Measurements from ENCODE around the gene RIPOR3. TPM values are rescaled to one million over a fixed set of nuclear protein-coding genes. Genes with fewer than 3 reads are reported as not detected.

RIPOR3 gene
- total and polyA plus RNA-seq, 9 of the 15 experiments (the other 6 are each of a cell fraction or from before 2014, with no cell fraction given), result 3.3 to 62.7 (median 21.4) TPM

DNA sequence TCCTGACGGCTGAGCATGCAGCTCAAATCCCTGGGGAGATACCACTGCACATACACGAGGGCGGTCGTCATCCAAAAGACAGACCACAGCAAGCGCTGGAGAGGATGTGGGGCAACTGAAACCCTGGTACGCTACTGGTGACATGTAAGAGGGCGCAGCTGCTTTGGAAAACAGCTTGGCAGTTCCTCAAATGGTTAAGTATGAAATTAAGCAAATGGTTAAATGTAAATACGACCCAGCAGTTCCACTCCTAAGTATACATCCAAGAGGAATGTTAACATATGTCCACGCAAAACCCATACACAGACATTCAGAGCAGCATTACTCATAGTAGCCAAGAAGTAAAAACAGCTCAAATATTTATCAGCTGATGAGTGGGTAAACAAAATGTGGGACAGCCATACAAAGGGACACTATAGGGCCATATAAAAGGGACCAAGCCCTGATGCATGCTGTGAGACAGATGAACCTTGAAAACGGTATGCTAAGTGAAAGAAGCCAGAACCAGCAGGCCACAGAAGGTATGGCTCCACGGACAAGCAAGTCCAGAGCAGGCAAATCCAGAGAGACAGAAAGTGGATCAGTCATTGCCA lies 38.5 kb downstream of the RIPOR3 start:
- H3K9me1 ChIP-seq (ENCODE audit: control insufficient read depth, insufficient read depth, low read length), result no peaks in the 10 kb centered on the region
- no TSS peak for BruUV-seq (replicated peaks)
- H3K9me3 ChIP-seq (replicated peaks; ENCODE audit: control insufficient read depth, insufficient read depth, low read depth, low read length), result peaks cover 4% of the 10 kb centered on the region; the same call in 1 of the 2 replicates
- in situ Hi-C loops (cut with MboI), result no loop called here
- no peak overlapping the region for H3K4me3 ChIP-seq
- ChIA-PET CTCF (ENCODE audit: low intra/inter-chr PET ratio) (no interaction called here), POLR2A (interaction anchor here (0.6 kb wide), 1 partner anchor 10 kb away, joined by 3 read pairs; no protein-coding TSS in a partner anchor)
- DNase-seq (ENCODE audit: extremely low read depth in 1 of 4, low spot score in 3 of 4) (no peak), ATAC-seq (no peak), FAIRE-seq (no peak)
- 85% methylated on average over 10 of the region's 11 CpGs for WGBS (ENCODE audit: insufficient coverage, low coverage, missing lambda C conversion rate)
- no peaks in the 10 kb centered on the region for H4K20me1 ChIP-seq (replicated peaks; ENCODE audit: control insufficient read depth, insufficient read depth, low read length)
- no peaks in the 10 kb centered on the region for H3K4me1 ChIP-seq (replicated peaks in 1 of 2; ENCODE audit: control insufficient read depth in 2 of 2, insufficient read depth in 2 of 2, low read length in 2 of 2)
- no peak overlapping the region for H3K27ac ChIP-seq (ENCODE audit: extremely low read depth, low read depth, low read length)
- intact Hi-C loops (cut with micrococcal nuclease), result no loop called here
- no peak overlapping the region for H3K4me2 ChIP-seq (ENCODE audit: insufficient read depth, low read length)
- no peak overlapping the region for H3K9ac ChIP-seq (ENCODE audit: insufficient read depth in 1 of 2, low read depth in 2 of 2, low read length in 2 of 2)
- peaks cover 75% of the 10 kb centered on the region for H3K79me2 ChIP-seq (ENCODE audit: control insufficient read depth, insufficient read depth, low read length)
- peaks cover 34% of the 10 kb centered on the region for H3K36me3 ChIP-seq (ENCODE audit: control insufficient read depth, insufficient read depth, low read length)
- no peaks in the 10 kb centered on the region for H3K27me3 ChIP-seq (ENCODE audit: control insufficient read depth in 2 of 2, insufficient read depth in 2 of 2, low read length in 2 of 2)
- H2AFZ ChIP-seq (ENCODE audit: low read depth, low read length), result no peak overlapping the region
- TF ChIP-seq KDM1A (IDR thresholded peaks at IDR 0.05), result no peak
- no peak for TF ChIP-seq ZNF280B (CRISPR knock-in tag; IDR thresholded peaks at IDR 0.05)
- no peak for TF ChIP-seq MNT (conservative IDR thresholded peaks at IDR 0.05)
- TF ChIP-seq, protein P1, sequence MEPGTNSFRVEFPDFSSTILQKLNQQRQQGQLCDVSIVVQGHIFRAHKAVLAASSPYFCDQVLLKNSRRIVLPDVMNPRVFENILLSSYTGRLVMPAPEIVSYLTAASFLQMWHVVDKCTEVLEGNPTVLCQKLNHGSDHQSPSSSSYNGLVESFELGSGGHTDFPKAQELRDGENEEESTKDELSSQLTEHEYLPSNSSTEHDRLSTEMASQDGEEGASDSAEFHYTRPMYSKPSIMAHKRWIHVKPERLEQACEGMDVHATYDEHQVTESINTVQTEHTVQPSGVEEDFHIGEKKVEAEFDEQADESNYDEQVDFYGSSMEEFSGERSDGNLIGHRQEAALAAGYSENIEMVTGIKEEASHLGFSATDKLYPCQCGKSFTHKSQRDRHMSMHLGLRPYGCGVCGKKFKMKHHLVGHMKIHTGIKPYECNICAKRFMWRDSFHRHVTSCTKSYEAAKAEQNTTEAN (CRISPR knock-in tag; IDR thresholded peaks at IDR 0.05), result no peak
- no peak for TF ChIP-seq POLR3G (IDR thresholded peaks at IDR 0.05; ENCODE audit: extremely low read depth, insufficient read length, insufficient replicate concordance)
- no peak for TF ChIP-seq POLR3A (IDR thresholded peaks at IDR 0.05; ENCODE audit: borderline replicate concordance, extremely low read depth, insufficient read depth, insufficient read length)
- no peak for TF ChIP-seq RBFOX2 (IDR thresholded peaks at IDR 0.05; ENCODE audit: low read depth, low read length)
- TF ChIP-seq OTX1 (CRISPR knock-in tag; IDR thresholded peaks at IDR 0.05), result no peak
- TF ChIP-seq ARID1B (IDR thresholded peaks at IDR 0.05), result no peak
- TF ChIP-seq, protein P2, sequence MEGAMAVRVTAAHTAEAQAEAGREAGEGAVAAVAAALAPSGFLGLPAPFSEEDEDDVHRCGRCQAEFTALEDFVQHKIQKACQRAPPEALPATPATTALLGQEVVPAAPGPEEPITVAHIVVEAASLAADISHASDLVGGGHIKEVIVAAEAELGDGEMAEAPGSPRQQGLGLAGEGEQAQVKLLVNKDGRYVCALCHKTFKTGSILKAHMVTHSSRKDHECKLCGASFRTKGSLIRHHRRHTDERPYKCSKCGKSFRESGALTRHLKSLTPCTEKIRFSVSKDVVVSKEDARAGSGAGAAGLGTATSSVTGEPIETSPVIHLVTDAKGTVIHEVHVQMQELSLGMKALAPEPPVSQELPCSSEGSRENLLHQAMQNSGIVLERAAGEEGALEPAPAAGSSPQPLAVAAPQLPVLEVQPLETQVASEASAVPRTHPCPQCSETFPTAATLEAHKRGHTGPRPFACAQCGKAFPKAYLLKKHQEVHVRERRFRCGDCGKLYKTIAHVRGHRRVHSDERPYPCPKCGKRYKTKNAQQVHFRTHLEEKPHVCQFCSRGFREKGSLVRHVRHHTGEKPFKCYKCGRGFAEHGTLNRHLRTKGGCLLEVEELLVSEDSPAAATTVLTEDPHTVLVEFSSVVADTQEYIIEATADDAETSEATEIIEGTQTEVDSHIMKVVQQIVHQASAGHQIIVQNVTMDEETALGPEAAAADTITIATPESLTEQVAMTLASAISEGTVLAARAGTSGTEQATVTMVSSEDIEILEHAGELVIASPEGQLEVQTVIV (CRISPR knock-in tag; IDR thresholded peaks at IDR 0.05; ENCODE audit: borderline replicate concordance), result no peak
- TF ChIP-seq BRCA1 (IDR thresholded peaks at IDR 0.05), result no peak
- TF ChIP-seq BRCA1 (CRISPR knock-in tag; IDR thresholded peaks at IDR 0.05), result no peak
- TF ChIP-seq ARHGAP35 (IDR thresholded peaks at IDR 0.05; ENCODE audit: partially characterized antibody), result no peak
- TF ChIP-seq, protein P3, sequence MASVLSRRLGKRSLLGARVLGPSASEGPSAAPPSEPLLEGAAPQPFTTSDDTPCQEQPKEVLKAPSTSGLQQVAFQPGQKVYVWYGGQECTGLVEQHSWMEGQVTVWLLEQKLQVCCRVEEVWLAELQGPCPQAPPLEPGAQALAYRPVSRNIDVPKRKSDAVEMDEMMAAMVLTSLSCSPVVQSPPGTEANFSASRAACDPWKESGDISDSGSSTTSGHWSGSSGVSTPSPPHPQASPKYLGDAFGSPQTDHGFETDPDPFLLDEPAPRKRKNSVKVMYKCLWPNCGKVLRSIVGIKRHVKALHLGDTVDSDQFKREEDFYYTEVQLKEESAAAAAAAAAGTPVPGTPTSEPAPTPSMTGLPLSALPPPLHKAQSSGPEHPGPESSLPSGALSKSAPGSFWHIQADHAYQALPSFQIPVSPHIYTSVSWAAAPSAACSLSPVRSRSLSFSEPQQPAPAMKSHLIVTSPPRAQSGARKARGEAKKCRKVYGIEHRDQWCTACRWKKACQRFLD (CRISPR knock-in tag; IDR thresholded peaks at IDR 0.05), result no peak
- no peak for TF ChIP-seq GATAD2A (IDR thresholded peaks at IDR 0.05)

Data from K562 (cell line).